ENCODE results near the gene CHTOP. TPM values are rescaled to one million over a fixed set of nuclear protein-coding genes. Genes with fewer than 3 reads are reported as not detected.
"Not testable (repeated sequence)": the region's sequence is repeated elsewhere in the genome, so short reads cannot be mapped to it uniquely, and the experiment has no call there.

CHTOP gene, protein sequence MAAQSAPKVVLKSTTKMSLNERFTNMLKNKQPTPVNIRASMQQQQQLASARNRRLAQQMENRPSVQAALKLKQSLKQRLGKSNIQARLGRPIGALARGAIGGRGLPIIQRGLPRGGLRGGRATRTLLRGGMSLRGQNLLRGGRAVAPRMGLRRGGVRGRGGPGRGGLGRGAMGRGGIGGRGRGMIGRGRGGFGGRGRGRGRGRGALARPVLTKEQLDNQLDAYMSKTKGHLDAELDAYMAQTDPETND
- 44.4 to 56.9 TPM (median 47.9 TPM) in 3 replicates for total RNA-seq
- long read RNA-seq, transcript CHTOP-204 (6 exons, 2,096 nt) = minor isoform, 16 of 62 reads
- long read RNA-seq, transcript CHTOP-203 (6 exons, 2,165 nt) = major isoform, 22 of 62 reads
- long read RNA-seq, partial matches to known transcripts = 1 of 62 reads
- long read RNA-seq, other reads (novel, unspliced or antisense) = 18 of 62 reads

DNA sequence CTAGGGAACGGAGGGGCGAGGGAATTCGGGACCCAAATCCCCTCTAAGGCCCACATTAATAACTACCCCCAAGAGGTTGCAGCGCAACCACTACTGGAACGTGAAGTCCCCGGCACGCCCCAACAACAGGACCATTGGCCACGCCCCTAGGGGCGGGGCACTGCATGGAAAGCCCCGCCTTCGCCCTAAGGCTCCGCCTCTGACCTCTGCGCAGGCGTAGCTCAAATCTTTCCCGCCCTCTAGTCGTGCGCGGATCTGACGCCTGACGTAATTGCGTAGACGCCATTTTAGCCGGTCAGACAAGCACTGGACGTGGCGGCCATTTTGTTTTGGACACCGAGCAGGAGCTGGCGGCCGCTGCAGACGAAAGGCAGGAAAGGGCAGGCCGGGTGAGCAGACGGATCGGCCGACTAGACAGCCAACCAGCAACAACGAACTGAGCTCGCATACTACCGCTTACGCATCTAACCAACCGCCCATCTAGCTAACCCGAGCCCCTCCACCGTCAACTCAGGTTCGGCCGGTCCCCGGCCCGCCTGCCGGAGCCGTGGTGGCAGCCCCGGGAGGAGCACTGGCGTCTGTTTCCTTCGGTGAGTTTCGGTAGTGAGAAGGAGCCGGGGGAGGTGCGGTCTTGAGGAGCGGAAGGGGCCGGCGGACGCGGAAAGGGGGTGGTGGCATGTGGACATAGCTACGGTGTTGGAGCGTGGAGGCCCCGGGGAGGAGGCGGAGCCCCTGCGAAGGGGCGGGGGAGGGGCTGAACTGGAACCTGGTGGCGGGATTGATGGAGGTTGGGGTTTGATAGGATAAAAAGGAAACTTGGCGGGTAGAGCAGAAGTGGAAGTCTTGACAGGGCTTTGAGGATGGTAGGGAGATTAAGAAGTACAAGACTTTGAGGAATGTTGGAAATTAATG lies at the start of gene CHTOP:
CHTOP (plus strand) TSS at position 313 of the 912 bp plus-strand sequence. CDS start 2,523 bp downstream, outside the sequence.
- TF ChIP-seq, protein P1, sequence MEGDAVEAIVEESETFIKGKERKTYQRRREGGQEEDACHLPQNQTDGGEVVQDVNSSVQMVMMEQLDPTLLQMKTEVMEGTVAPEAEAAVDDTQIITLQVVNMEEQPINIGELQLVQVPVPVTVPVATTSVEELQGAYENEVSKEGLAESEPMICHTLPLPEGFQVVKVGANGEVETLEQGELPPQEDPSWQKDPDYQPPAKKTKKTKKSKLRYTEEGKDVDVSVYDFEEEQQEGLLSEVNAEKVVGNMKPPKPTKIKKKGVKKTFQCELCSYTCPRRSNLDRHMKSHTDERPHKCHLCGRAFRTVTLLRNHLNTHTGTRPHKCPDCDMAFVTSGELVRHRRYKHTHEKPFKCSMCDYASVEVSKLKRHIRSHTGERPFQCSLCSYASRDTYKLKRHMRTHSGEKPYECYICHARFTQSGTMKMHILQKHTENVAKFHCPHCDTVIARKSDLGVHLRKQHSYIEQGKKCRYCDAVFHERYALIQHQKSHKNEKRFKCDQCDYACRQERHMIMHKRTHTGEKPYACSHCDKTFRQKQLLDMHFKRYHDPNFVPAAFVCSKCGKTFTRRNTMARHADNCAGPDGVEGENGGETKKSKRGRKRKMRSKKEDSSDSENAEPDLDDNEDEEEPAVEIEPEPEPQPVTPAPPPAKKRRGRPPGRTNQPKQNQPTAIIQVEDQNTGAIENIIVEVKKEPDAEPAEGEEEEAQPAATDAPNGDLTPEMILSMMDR (IDR thresholded peaks at IDR 0.05) = peak; percentile 10
- Mint-ChIP-seq H3K36me3 (ENCODE audit: low read depth) (peaks cover 20% of the 10 kb centered on the region), H3K4me1 (ENCODE audit: low read depth) (peaks cover 61% of the 10 kb centered on the region), H3K27ac (ENCODE audit: unreplicated experiment) (peak within 1 kb of the TSS; percentile 100), H3K27me3 (ENCODE audit: low read depth) (no peaks in the 10 kb centered on the region), H3K4me3 (ENCODE audit: unreplicated experiment) (peak within 1 kb of the TSS; percentile 99), H3K9me3 (ENCODE audit: low read depth) (no peaks in the 10 kb centered on the region)
- DNase-seq (ENCODE audit: low spot score) = peak; percentile 98

DNA sequence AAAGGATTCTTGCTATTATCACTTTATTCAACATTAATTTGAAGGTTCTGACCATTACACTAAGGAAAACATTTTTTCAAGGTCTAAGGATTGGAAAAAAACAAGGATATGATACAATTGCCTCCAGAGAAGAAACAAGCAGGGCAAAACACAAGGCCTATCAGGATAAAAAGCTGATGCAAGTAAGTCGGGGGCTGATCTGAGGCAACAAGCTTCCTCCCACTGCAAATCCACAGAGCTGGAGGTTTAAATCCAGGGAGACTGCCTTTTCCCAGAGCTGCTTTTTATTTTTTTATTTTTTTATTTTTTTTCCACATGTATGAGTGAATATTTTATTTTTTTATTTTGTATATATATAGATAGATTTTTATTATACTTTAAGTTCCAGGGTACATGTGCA lies 48.9 kb upstream of the CHTOP start:
- no peak overlapping the region for H3K4me3 Mint-ChIP-seq (ENCODE audit: unreplicated experiment)
- H3K9me3 Mint-ChIP-seq (ENCODE audit: low read depth) = no peaks in the 10 kb centered on the region
- H3K36me3 Mint-ChIP-seq (ENCODE audit: low read depth) = no peaks in the 10 kb centered on the region
- TF ChIP-seq, protein P1 (IDR thresholded peaks at IDR 0.05) = no peak
- no peaks in the 10 kb centered on the region for H3K27me3 Mint-ChIP-seq (ENCODE audit: low read depth)
- H3K4me1 Mint-ChIP-seq (ENCODE audit: low read depth) = peaks cover 11% of the 10 kb centered on the region
- DNase-seq (ENCODE audit: low spot score) = no peak
- no peak overlapping the region for H3K27ac Mint-ChIP-seq (ENCODE audit: unreplicated experiment)

DNA sequence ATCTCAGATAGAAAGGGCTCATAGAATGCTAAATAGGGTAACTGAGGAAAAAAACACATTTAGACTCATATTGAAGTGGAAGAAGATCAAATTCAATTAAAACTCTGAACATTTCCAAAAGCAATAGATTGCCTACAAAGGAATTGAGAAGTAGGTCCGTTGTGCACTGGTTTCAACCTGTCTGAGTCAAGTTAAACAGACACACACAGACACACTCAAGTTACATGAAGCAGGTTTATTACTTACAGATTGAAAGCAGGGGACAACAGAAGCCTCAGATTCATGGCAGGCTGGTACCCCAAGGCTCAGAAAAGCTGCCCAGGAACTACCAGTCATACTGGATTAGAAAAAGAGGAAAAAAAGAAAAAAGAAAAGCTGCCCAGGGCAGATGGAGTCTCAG lies 47.5 kb upstream of the CHTOP start:
- DNase-seq (ENCODE audit: low spot score) = no peak
- Mint-ChIP-seq H3K9me3 (ENCODE audit: low read depth) (no peaks in the 10 kb centered on the region), H3K4me3 (ENCODE audit: unreplicated experiment) (no peak overlapping the region), H3K4me1 (ENCODE audit: low read depth) (peaks cover 11% of the 10 kb centered on the region), H3K27me3 (ENCODE audit: low read depth) (no peaks in the 10 kb centered on the region), H3K27ac (ENCODE audit: unreplicated experiment) (peak overlapping the region; percentile 33), H3K36me3 (ENCODE audit: low read depth) (no peaks in the 10 kb centered on the region)
- TF ChIP-seq, protein P1 (IDR thresholded peaks at IDR 0.05) = no peak

DNA sequence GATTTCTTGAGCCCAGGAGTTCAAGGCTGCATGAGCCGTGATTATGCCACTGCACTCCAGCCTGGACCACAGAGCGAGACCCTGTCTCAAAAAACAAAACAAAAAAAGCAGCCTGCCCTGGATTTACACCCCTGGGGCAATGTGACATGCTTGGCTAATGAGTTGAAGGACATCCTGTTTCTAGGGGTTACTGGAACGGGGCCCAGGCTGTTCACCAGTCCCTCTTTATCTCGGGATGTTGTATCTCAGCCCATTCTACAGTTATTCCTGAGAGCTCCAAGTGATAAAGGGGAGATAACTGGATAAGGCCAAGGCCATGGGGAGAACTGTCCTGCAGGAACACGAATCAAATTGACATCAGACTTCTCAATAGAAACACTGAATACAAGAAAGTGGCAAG lies 46.6 kb upstream of the CHTOP start:
- TF ChIP-seq, protein P1 (IDR thresholded peaks at IDR 0.05) = no peak
- Mint-ChIP-seq H3K4me1 (ENCODE audit: low read depth) (peaks cover 11% of the 10 kb centered on the region), H3K36me3 (ENCODE audit: low read depth) (no peaks in the 10 kb centered on the region), H3K9me3 (ENCODE audit: low read depth) (no peaks in the 10 kb centered on the region), H3K27me3 (ENCODE audit: low read depth) (no peaks in the 10 kb centered on the region), H3K4me3 (ENCODE audit: unreplicated experiment) (no peak overlapping the region), H3K27ac (ENCODE audit: unreplicated experiment) (no peak overlapping the region)
- no peak for DNase-seq (ENCODE audit: low spot score)

DNA sequence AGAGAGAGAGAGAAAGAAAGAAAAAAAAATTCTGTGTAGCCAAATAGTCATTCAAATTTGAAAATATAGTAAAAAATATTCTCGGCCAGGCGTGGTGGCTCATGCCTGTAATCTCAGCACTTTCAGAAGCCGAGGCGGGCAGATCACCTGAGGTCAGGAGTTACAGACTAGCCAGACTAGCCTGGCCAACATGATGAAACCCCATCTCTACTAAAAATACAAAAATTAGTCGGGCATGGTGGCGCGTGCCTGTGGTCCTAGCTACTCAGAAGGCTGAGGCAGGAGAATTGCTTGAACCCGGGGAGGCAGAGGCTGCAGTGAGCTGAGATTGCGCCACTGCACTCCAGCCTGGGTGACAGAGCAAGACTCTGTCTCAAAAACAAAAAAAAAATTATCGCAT lies 45.8 kb upstream of the CHTOP start:
- not testable (repeated sequence) for DNase-seq (ENCODE audit: low spot score); H3K9me3 Mint-ChIP-seq (ENCODE audit: low read depth); H3K4me3 Mint-ChIP-seq (ENCODE audit: unreplicated experiment); H3K27me3 Mint-ChIP-seq (ENCODE audit: low read depth); H3K36me3 Mint-ChIP-seq (ENCODE audit: low read depth); H3K27ac Mint-ChIP-seq (ENCODE audit: unreplicated experiment)
- H3K4me1 Mint-ChIP-seq (ENCODE audit: low read depth) = peaks cover 11% of the 10 kb centered on the region

All from chondrocyte (in vitro differentiated cells).